Measurements from ENCODE around the gene SCYL3. TPM values are rescaled to one million over a fixed set of nuclear protein-coding genes. Genes with fewer than 3 reads are reported as not detected.

The SCYL3 gene
- total RNA-seq, 1 experiment from 2014 or later, result 3.6 TPM

GRCh38 chr1:169860750-169861149, 32.9 kb downstream of the SCYL3 start:
- intact Hi-C loops (cut with micrococcal nuclease), result no loop called here
- Histone ChIP-seq H3K36me3 (ENCODE audit: low read depth, low read length) (peaks cover 5% of the 10 kb centered on the region), H3K4me2 (ENCODE audit: low read length) (no peak overlapping the region), H2AFZ (ENCODE audit: low read length) (no peak overlapping the region), H3K4me1 (ENCODE audit: insufficient read depth, low read length) (peaks cover 6% of the 10 kb centered on the region; the same call in 1 of the 2 replicates), H3K79me2 (ENCODE audit: low read length) (no peaks in the 10 kb centered on the region), H3K4me3 (ENCODE audit: low read length) (no peak overlapping the region), H3K9me3 (ENCODE audit: low read length) (no peaks in the 10 kb centered on the region), H4K20me1 (ENCODE audit: low read length) (no peaks in the 10 kb centered on the region), H3K27ac (ENCODE audit: low read length) (no peak overlapping the region), H3K9me2 (replicated peaks; ENCODE audit: low read length) (no peaks in the 10 kb centered on the region), H3K27me3 (ENCODE audit: low read length) (no peaks in the 10 kb centered on the region), H3K9ac (ENCODE audit: low read length) (no peak overlapping the region), H3F3A (ENCODE audit: low read length, unreplicated experiment) (no peaks in the 10 kb centered on the region)
- POLR2A ChIA-PET (ENCODE audit: unreplicated experiment), result no interaction called here
- TF ChIP-seq, protein P1, sequence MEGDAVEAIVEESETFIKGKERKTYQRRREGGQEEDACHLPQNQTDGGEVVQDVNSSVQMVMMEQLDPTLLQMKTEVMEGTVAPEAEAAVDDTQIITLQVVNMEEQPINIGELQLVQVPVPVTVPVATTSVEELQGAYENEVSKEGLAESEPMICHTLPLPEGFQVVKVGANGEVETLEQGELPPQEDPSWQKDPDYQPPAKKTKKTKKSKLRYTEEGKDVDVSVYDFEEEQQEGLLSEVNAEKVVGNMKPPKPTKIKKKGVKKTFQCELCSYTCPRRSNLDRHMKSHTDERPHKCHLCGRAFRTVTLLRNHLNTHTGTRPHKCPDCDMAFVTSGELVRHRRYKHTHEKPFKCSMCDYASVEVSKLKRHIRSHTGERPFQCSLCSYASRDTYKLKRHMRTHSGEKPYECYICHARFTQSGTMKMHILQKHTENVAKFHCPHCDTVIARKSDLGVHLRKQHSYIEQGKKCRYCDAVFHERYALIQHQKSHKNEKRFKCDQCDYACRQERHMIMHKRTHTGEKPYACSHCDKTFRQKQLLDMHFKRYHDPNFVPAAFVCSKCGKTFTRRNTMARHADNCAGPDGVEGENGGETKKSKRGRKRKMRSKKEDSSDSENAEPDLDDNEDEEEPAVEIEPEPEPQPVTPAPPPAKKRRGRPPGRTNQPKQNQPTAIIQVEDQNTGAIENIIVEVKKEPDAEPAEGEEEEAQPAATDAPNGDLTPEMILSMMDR (conservative IDR thresholded peaks at IDR 0.05; ENCODE audit: low read depth, low read length), result no peak
- TF ChIP-seq EZH2phosphoT487 (IDR thresholded peaks at IDR 0.05; ENCODE audit: borderline replicate concordance, low read length) (no peak), EZH2 (IDR thresholded peaks at IDR 0.05; ENCODE audit: low read length, unreplicated experiment) (no peak)
- no peak for ATAC-seq
- DNase-seq, result no peak
- no TSS peak for BruUV-seq (replicated peaks)
- CTCF ChIA-PET, result no interaction called here

DNA sequence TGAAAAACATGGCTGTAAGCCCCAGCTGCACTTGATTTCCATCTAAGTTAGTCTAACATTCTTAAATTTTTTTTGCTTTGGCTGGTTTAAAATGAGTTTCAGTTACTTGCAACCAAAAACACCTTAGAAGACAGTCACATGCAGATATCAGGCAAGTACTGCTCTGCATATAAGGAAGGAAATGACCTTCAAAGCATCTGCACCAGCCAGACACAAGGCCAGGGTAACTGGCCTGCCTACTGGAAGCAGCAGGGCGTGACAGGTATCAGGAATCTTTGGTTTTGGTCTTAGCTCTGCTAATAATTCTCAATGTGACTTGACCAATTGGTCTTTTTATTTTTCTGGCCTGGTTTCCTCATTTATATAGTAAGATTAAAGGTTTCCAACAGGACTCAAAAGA, 33.5 kb downstream of the SCYL3 start:
- intact Hi-C loops (cut with micrococcal nuclease), result no loop called here
- no TSS peak for BruUV-seq (replicated peaks)
- Histone ChIP-seq H3K27ac (ENCODE audit: low read length) (no peak overlapping the region), H3F3A (ENCODE audit: low read length, unreplicated experiment) (no peaks in the 10 kb centered on the region), H4K20me1 (ENCODE audit: low read length) (no peaks in the 10 kb centered on the region), H3K4me1 (ENCODE audit: insufficient read depth, low read length) (peaks cover 6% of the 10 kb centered on the region; the same call in 1 of the 2 replicates), H3K9me2 (replicated peaks; ENCODE audit: low read length) (no peaks in the 10 kb centered on the region), H3K4me2 (ENCODE audit: low read length) (no peak overlapping the region), H3K9ac (ENCODE audit: low read length) (no peak overlapping the region), H3K4me3 (ENCODE audit: low read length) (no peak overlapping the region), H3K36me3 (ENCODE audit: low read depth, low read length) (peaks cover 6% of the 10 kb centered on the region), H3K27me3 (ENCODE audit: low read length) (no peaks in the 10 kb centered on the region), H3K79me2 (ENCODE audit: low read length) (no peaks in the 10 kb centered on the region), H2AFZ (ENCODE audit: low read length) (no peak overlapping the region), H3K9me3 (ENCODE audit: low read length) (no peaks in the 10 kb centered on the region)
- ChIA-PET CTCF (no interaction called here), POLR2A (ENCODE audit: unreplicated experiment) (no interaction called here)
- TF ChIP-seq EZH2 (IDR thresholded peaks at IDR 0.05; ENCODE audit: low read length, unreplicated experiment), result no peak
- ATAC-seq (no peak), DNase-seq (no peak)

GRCh38 chr1:169859001-169859400, 34.7 kb downstream of the SCYL3 start:
- TF ChIP-seq EZH2 (IDR thresholded peaks at IDR 0.05; ENCODE audit: low read length, unreplicated experiment) (no peak), EZH2phosphoT487 (IDR thresholded peaks at IDR 0.05; ENCODE audit: borderline replicate concordance, low read length) (no peak)
- TF ChIP-seq, protein P1 (conservative IDR thresholded peaks at IDR 0.05; ENCODE audit: low read depth, low read length), result no peak
- Histone ChIP-seq H3K4me1 (ENCODE audit: insufficient read depth, low read length) (peaks cover 6% of the 10 kb centered on the region; the same call in 1 of the 2 replicates), H2AFZ (ENCODE audit: low read length) (no peak overlapping the region), H3K4me2 (ENCODE audit: low read length) (no peak overlapping the region), H3K4me3 (ENCODE audit: low read length) (no peak overlapping the region), H3K9me2 (replicated peaks; ENCODE audit: low read length) (no peaks in the 10 kb centered on the region), H3K9ac (ENCODE audit: low read length) (no peak overlapping the region), H3F3A (ENCODE audit: low read length, unreplicated experiment) (no peaks in the 10 kb centered on the region), H3K9me3 (ENCODE audit: low read length) (no peaks in the 10 kb centered on the region), H4K20me1 (ENCODE audit: low read length) (no peaks in the 10 kb centered on the region), H3K27ac (ENCODE audit: low read length) (no peak overlapping the region), H3K36me3 (ENCODE audit: low read depth, low read length) (peaks cover 18% of the 10 kb centered on the region), H3K79me2 (ENCODE audit: low read length) (no peaks in the 10 kb centered on the region), H3K27me3 (ENCODE audit: low read length) (no peaks in the 10 kb centered on the region)
- intact Hi-C loops (cut with micrococcal nuclease), result no loop called here
- no peak for DNase-seq
- no TSS peak for BruUV-seq (replicated peaks)
- POLR2A ChIA-PET (ENCODE audit: unreplicated experiment), result no interaction called here
- CTCF ChIA-PET, result interaction anchor here (0.5 to 0.6 kb wide), 2 partner anchors 182 to 496 kb away, joined by 3 read pairs; no protein-coding TSS in a partner anchor
- ATAC-seq, result no peak
